ENCODE data around the gene PTPRD.

- no peak for TF ChIP-seq CTCF (IDR thresholded peaks at IDR 0.05)
- no peak for TF ChIP-seq POLR2A (IDR thresholded peaks at IDR 0.05)
These were observed 478.5 kb downstream of the PTPRD start for GRCh38 chr9:10134266-10134665.

All from Peyer's patch (tissue), 4 donors.